NCI-H774 (cell line): ENCODE data around the gene ASTN2.

Source experiments
- DNase-seq: peaks from one replicate; lab custom pipeline; 2025; lab: John Stamatoyannopoulos, UW

ASTN2 gene

DNA sequence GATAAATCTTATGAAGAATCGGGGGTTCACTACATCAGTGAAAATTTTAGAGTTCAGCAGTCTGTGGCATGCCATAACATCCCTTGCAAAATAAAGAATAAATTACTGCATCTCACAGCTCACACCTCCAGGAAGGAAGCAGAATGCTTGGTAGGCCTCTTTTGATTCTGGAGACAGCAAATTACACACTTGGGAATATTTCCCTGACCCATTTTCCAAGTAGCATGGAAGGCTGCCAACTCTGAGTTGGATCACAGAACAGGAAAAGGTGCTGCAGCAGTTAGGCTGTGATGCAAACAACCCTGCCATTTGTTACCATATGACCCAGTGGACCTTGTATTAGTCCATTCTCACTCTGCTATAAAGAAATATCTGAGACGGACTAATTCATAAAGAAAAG lies 293.5 kb downstream of the ASTN2 start:
- DNase-seq: no peak

- no peak for DNase-seq
Measured at GRCh38 chr9:117120061-117120460, 294.8 kb downstream of the ASTN2 start.

DNA sequence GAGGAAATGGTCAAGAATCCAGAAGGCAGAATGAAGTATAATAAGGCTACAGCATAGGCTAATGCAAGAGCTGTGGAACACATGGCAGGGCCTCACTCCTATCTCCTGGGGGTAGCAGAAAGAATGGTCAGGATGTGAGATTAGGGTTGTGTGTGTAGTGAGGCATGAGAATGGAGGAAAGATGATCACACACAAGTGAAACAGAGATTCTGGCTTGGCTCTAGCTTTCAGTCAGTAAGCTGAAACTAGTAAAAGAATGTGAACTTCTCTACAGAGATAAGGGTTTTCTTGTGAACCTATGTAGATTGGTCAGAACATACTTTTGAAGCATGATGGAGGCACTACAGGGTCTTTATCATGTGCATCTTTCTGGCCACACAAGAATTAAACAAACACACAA lies 298.8 kb downstream of the ASTN2 start:
- DNase-seq: no peak

GRCh38 chr9:117114768-117115167 lies 300.1 kb downstream of the ASTN2 start:
- no peak for DNase-seq

GRCh38 chr9:117104716-117105495 lies 310.0 kb downstream of the ASTN2 start:
- no peak for DNase-seq

GRCh38 chr9:117104206-117104605 lies 310.7 kb downstream of the ASTN2 start:
- no peak for DNase-seq

- no peak for DNase-seq
Measured at GRCh38 chr9:117103438-117104110, 311.3 kb downstream of the ASTN2 start.

DNA sequence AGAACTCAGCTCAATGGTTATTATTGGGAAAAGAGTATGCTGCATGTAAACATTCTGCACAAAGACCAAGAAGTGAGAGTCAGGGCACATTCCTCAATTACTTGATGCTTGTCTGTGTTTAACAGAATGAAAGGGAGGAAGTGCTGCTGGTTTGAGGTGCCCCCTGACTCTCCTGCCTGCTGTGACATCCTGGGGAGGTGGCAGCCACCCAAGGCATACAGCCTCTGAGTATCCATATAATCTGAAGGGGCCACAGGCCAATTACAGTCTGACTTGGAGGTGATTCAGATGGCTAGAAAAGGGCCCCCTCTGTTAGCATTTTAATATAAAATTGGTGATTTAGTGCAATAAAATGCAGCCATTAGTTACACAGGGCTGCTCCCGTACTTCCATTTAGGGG lies 313.8 kb downstream of the ASTN2 start:
- no peak for DNase-seq

GRCh38 chr9:117098331-117098730 lies 316.5 kb downstream of the ASTN2 start:
- no peak for DNase-seq

DNA sequence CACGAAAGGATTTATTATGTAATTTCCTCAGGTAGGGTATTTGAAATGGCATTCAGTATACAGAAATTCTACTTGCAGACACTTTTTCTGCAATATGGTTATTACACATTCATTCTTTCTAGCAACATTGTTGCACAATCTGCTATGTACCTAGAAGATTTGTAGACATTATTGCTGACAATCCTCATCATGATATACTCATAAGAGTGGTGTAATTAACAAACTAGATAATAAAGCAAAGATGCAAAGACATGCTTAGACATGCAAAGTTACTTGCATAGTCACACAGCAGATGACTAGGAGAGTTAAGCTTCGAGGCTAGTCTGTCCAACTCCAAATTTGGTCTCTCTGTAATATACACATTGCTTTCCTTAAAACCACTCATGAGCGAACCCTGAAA lies 317.1 kb downstream of the ASTN2 start:
- no peak for DNase-seq

GRCh38 chr9:117096138-117096537 lies 318.7 kb downstream of the ASTN2 start:
- no peak for DNase-seq

- DNase-seq: no peak
Measured at GRCh38 chr9:117095081-117095480, 319.8 kb downstream of the ASTN2 start.

DNA sequence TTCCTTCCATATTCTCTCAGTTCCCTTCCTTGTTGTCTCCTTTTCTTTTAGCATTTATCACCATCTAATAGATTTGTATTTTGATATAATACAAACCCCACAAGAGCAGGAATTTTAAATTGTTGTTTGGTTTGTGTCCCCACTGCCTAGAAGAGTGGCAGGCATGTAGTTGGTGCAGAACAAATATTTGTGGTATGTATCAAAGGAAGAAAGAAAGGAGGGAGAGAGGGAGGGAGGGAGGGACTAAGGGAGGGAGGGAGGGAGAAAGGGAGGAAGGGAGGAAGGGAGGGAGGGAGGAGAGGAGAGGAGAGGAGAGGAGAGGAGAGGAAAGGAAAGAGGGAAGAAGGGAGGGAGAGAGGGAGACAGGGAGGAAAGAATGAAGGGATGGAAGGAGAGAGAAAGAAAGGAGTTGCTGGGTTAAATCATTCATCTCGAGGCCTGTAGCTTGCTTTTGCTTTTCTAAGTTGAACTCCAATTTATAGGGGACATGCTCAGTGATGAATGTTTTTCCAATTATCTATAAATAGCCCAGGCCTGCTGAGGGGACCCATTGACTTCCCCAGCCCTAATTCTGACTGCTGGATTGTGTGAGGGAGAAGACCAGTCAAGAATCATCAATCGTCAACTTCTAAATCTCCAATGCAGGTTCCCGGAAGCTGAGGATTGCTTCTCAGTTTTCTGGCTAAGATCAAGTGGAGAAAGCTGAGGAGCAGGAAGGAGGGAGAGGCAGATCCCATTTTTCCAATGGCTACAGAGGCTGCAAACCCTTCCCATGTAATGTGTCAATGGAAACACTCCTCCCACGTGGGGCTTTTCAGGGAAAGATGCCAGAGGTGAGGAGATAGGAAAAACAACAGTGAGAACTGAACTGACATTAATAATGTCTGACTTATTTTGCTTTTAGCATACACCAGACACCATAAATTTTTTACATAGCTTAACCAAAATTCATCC lies 320.7 kb downstream of the ASTN2 start:
- DNase-seq: no peak

DNA sequence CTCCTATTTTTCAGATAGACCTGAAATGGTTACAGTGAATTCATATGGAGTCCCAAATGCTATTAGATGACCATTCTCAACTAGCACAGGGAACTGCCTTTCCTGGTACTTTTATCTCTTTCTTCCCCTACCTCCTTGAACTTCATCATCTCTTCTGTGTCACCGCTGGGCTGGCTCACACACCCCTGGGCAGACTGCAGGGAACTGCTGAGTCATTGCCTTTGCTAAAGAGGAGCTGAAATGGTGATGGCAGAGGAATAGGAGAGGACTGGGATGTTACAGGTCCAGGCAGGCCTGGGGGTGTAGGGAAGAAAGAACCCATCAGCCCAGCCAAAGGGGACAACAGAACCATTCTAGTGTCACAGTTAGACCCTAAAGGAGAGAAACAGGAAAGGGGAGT lies 322.3 kb downstream of the ASTN2 start:
- DNase-seq: no peak

- no peak for DNase-seq
Measured at GRCh38 chr9:117091529-117091928, 323.3 kb downstream of the ASTN2 start.

GRCh38 chr9:117088786-117089185 lies 326.1 kb downstream of the ASTN2 start:
- DNase-seq: no peak

GRCh38 chr9:117088140-117088539 lies 326.7 kb downstream of the ASTN2 start:
- no peak for DNase-seq

GRCh38 chr9:117084221-117084620 lies 330.6 kb downstream of the ASTN2 start:
- DNase-seq: no peak

GRCh38 chr9:117083559-117083958 lies 331.3 kb downstream of the ASTN2 start:
- DNase-seq: no peak

DNA sequence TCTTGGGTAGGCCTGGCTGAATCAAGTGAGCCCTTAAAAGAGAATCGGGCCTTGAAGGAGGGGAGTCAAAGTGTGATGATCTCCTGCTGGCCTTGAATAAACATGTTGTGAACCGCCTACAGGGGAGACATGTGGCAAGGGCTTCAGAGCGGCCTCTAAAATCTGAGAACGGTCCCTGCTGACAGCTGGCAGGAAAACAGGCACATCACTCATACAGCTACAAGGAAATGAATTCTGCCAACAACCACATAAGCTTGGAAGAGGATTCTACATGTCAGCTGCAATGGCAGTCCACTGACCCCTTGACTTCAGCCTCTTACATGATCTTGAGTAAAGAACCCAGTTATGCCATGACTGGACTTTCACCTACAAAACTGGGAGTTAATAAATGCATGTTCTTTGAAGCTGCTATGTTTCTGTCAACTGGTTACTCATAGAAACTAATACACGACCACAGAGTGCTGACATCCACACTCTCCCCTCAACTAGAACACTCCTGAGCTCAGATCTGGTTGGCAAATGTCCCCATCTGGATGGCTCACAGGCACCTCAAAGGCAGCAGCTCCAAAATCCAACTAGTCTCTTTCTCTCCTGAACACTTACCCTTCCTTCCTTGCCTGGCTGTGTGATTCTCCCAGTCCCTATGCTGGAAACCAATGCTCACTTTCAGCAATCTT lies 333.1 kb downstream of the ASTN2 start:
- no peak for DNase-seq

GRCh38 chr9:117080765-117081390 lies 334.0 kb downstream of the ASTN2 start:
- DNase-seq: no peak
